ENCODE results near the gene TCOF1. TPM values are rescaled to one million over a fixed set of nuclear protein-coding genes. Genes with fewer than 3 reads are reported as not detected.

TCOF1 gene
- total RNA-seq, 2 donors from 2014 or later, result 23.4 to 47.0 TPM

DNA sequence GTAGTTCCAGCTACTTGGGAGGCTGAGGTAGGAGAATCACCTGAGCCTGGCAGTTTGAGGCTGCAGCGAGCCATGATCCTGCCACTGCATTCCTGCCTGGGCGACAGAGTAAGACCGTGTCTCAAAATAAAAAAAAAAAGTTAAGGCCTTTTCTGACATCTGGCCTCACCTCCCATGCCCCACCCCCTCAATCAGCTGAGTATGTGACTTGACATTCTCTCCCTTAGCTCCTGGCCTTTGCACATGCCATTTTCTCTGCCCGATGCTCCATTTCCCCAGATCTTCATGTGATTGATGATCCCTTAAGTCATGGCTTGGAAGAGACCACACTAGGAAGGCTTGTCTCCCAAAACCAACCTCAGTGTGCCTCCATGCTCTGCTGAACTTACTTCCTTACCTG, 17.7 kb upstream of the TCOF1 start:
- Histone ChIP-seq H3K9me3 (no peaks in the 10 kb centered on the region), H3K4me3 (no peak overlapping the region), H3K27me3 (replicated peaks; ENCODE audit: insufficient read depth) (no peaks in the 10 kb centered on the region), H3K27ac (no peak overlapping the region), H3K36me3 (no peaks in the 10 kb centered on the region), H3K4me1 (ENCODE audit: control insufficient read depth in 1 of 2, low read depth in 2 of 2) (no peaks in the 10 kb centered on the region)
- ATAC-seq (ENCODE audit: insufficient number of reproducible peaks, low FRiP score, low read depth) (no peak), DNase-seq (ENCODE audit: low spot score) (no peak)
- TF ChIP-seq, protein P1, sequence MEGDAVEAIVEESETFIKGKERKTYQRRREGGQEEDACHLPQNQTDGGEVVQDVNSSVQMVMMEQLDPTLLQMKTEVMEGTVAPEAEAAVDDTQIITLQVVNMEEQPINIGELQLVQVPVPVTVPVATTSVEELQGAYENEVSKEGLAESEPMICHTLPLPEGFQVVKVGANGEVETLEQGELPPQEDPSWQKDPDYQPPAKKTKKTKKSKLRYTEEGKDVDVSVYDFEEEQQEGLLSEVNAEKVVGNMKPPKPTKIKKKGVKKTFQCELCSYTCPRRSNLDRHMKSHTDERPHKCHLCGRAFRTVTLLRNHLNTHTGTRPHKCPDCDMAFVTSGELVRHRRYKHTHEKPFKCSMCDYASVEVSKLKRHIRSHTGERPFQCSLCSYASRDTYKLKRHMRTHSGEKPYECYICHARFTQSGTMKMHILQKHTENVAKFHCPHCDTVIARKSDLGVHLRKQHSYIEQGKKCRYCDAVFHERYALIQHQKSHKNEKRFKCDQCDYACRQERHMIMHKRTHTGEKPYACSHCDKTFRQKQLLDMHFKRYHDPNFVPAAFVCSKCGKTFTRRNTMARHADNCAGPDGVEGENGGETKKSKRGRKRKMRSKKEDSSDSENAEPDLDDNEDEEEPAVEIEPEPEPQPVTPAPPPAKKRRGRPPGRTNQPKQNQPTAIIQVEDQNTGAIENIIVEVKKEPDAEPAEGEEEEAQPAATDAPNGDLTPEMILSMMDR (IDR thresholded peaks at IDR 0.05), result no peak

DNA sequence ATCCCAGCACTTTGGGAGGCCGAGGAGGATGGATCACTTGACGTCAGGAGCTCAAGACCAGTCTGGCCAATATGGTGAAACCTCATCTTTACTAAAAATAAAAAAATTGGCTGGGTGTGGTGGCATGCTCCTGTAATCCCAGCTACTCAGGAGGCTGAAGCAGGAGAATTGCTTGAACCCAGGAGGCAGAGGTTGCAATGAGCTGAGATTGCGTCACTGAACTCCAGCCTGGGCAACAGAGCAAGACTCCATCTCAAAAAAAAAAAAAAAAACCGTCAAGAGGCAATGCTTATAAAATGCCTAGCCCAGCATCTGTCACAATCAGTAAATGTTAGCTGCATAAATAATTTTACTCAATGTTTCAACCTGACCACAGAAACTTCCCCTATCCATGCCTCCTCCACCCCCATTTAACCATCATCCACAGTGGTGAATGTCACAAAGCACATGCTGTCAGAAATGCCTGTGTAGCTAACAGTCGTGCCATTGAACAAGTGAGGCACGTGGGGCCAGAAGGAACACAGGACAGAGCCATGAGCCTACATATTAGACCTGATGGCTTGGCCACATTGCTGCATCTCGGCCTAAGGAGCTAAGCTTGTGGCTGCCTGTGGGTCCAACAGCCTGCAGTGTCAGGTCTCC, 16.8 kb upstream of the TCOF1 start:
- TF ChIP-seq, protein P1 (IDR thresholded peaks at IDR 0.05), result no peak
- Histone ChIP-seq H3K36me3 (no peaks in the 10 kb centered on the region), H3K4me1 (ENCODE audit: control insufficient read depth in 1 of 2, low read depth in 2 of 2) (no peaks in the 10 kb centered on the region), H3K9me3 (no peaks in the 10 kb centered on the region), H3K27me3 (replicated peaks; ENCODE audit: insufficient read depth) (no peaks in the 10 kb centered on the region), H3K27ac (no peak overlapping the region), H3K4me3 (no peak overlapping the region)
- DNase-seq (ENCODE audit: low spot score), result no peak
- no peak for ATAC-seq (ENCODE audit: insufficient number of reproducible peaks, low FRiP score, low read depth)

DNA sequence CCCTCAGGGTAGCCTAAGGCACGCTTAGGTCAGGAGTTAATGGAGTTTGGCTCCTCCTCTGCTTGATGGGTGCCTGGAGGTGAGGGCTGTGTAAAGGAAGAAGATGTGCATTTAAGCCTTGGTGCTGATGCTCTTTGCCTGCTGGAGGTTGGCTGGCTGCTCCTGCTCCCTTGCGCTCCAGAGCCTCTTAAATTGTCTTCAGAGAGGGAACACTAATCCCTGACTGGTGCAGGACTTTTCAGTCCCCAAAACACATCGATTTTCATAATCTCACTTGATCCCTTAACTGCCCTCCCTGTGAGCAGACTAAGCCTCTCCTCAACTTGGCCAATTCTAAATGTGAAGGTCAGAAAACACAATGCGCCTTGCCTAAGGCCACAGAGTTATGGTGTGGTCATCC, 16.2 kb upstream of the TCOF1 start:
- Histone ChIP-seq H3K4me1 (ENCODE audit: control insufficient read depth in 1 of 2, low read depth in 2 of 2) (no peaks in the 10 kb centered on the region), H3K27ac (no peak overlapping the region), H3K36me3 (no peaks in the 10 kb centered on the region), H3K9me3 (no peaks in the 10 kb centered on the region), H3K27me3 (replicated peaks; ENCODE audit: insufficient read depth) (no peaks in the 10 kb centered on the region), H3K4me3 (no peak overlapping the region)
- TF ChIP-seq, protein P1 (IDR thresholded peaks at IDR 0.05), result no peak
- ATAC-seq (ENCODE audit: insufficient number of reproducible peaks, low FRiP score, low read depth) (no peak), DNase-seq (ENCODE audit: low spot score) (no peak)

DNA sequence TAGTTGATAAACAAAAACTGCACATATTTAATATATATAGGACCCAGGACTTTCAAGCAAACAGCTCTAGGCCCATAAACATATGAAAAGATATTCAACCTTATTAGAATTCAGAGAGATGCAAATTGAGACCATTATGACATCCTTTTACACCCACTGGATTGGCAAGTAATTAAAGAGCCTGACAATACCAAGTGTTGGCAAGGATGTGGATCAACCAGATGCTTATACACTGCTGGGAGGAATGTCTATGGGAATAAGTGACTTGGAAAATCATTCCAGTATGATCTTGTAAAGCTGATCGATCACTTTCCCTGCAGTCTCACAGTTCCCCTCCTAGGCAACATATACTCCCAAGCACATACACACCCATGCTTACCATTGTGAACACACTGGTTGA, 15.5 kb upstream of the TCOF1 start:
- Histone ChIP-seq H3K4me1 (ENCODE audit: control insufficient read depth in 1 of 2, low read depth in 2 of 2) (no peaks in the 10 kb centered on the region), H3K9me3 (no peaks in the 10 kb centered on the region), H3K27ac (no peak overlapping the region), H3K36me3 (no peaks in the 10 kb centered on the region), H3K27me3 (replicated peaks; ENCODE audit: insufficient read depth) (no peaks in the 10 kb centered on the region), H3K4me3 (no peak overlapping the region)
- no peak for ATAC-seq (ENCODE audit: insufficient number of reproducible peaks, low FRiP score, low read depth)
- DNase-seq (ENCODE audit: low spot score), result no peak
- TF ChIP-seq, protein P1 (IDR thresholded peaks at IDR 0.05), result no peak

DNA sequence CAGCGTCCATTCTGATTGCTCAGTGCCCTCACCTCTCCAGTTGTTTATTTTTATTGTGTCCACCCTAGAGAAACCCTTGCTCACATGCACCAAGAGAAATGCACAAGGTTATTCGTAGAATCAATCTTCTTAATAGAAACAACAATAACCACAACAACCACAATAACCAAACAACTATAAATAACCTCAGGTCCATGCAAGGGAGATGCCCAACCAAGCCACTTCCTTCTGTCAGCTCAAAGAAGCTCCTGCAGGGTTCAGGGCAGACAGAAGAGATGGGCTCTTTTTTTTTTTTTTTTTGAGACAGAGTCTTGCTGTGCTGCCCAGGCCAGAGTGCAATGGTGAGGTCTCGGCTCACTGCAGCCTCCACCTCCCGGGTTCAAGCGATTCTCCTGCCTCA, 14.9 kb upstream of the TCOF1 start:
- DNase-seq (ENCODE audit: low spot score), result no peak
- no peak for ATAC-seq (ENCODE audit: insufficient number of reproducible peaks, low FRiP score, low read depth)
- Histone ChIP-seq H3K4me1 (ENCODE audit: control insufficient read depth in 1 of 2, low read depth in 2 of 2) (no peaks in the 10 kb centered on the region), H3K27ac (no peak overlapping the region), H3K4me3 (no peak overlapping the region), H3K9me3 (no peaks in the 10 kb centered on the region), H3K36me3 (no peaks in the 10 kb centered on the region), H3K27me3 (replicated peaks; ENCODE audit: insufficient read depth) (no peaks in the 10 kb centered on the region)
- TF ChIP-seq, protein P1 (IDR thresholded peaks at IDR 0.05), result no peak

Measured in thoracic aorta (tissue), 2 donors.